HFFc6 (cell line): Measurements from ENCODE around the gene LZTS3. TPM values are rescaled to one million over a fixed set of nuclear protein-coding genes. Genes with fewer than 3 reads are reported as not detected.

Experiments used
- DNase-seq: peaks from one replicate; pipeline ENCODE4 v3.0.0-alpha.2; 2018
- H3K27ac Mint-ChIP-seq: 2 replicates; pipeline ENCODE4 v1.8.0; 2020; ENCODE audit warnings: mild to moderate bottlenecking, mixed read lengths
- H3K27me3 Mint-ChIP-seq: 2 replicates; pipeline ENCODE4 v1.8.0; 2021; ENCODE audit warnings: mild to moderate bottlenecking, moderate library complexity, mixed read lengths; ENCODE audit not compliant: insufficient read depth
- H3K36me3 Mint-ChIP-seq: 2 replicates; pipeline ENCODE4 v1.8.0; 2021; ENCODE audit warnings: low read depth, mixed read lengths
- H3K4me1 Mint-ChIP-seq: 2 replicates; pipeline ENCODE4 v1.8.0; 2020; ENCODE audit warnings: low read depth, mixed read lengths
- H3K4me3 Mint-ChIP-seq: 2 replicates; pipeline ENCODE4 v1.8.0; 2020; ENCODE audit warnings: mild to moderate bottlenecking, moderate library complexity, mixed read lengths
- H3K9me3 Mint-ChIP-seq: 2 replicates; pipeline ENCODE4 v1.8.0; 2020; ENCODE audit warnings: mild to moderate bottlenecking, mixed read lengths
- total RNA-seq, 6 experiments: library from RNA; stranded (reverse); fragmentation: NEBNext Ultra II Directional; extraction: Animal tissue kit (Norgen Biotek cat#: 25700); gene quantifications; 2 replicates in 1 of 6; 3 replicates in 5 of 6; pipeline ENCODE4 v1.2.3, GENCODE V29; 2021
- TF ChIP-seq, protein P1 (sequence below): fragments of 200-600 bp; sonication (generic); IDR thresholded peaks from 2 replicates; pipeline ENCODE4 v1.5.0; 2021; ENCODE audit warnings: antibody characterized with exemption, mild to moderate bottlenecking

The LZTS3 gene
- total RNA-seq, 6 experiments from 2014 or later: 2.7 to 6.1 (median 3.0) TPM

DNA sequence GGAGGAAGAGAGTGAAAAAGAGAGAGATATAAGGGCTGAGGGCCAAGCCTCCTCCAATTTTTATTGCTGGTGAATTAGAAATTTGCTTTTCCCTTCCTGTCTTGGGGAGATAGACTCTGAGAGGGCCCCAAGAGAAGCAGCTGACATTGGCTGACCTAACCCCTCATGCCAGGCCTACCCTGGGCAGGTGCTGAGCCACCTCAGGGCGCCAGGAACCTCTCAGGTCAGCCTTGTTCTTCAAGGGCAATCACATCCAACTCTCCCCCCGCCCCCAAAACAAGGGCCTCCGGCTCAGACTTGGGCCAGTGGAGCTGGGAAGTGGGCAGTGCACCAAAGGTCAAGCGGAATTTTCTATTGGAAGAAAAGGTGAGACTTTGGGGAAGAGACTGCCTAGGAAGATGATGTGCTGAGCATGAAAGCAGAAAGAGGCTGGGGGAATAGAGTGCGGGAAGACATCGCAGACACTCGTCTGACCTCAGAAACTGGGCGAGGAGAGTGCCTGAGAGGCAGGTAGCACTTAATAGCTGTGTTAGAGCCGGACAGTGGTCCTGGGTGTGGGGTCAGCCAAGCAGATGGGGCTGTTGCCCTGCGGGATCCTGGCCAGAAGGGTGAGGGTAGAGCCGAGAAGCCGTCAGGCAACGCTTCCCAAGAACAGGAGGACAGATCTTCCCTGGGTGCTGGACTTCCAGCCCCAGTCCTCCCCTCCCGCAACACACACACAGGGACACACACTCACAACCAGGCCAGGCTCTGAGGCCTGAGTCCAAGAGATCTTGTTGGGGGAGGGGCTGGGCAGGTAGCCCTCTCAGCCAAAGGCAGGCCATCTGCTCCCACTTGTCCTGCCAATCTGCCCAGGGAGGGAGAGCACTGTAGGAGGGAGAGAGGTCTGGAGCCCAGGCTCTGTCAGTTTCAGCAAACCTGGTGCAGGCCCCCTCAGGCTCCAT, 10.0 kb downstream of the LZTS3 start:
- Mint-ChIP-seq H3K27me3 (peaks cover 4% of the 10 kb centered on the region), H3K27ac (no peak overlapping the region), H3K9me3 (no peaks in the 10 kb centered on the region), H3K4me3 (no peak overlapping the region), H3K4me1 (no peaks in the 10 kb centered on the region; the same call in 1 of the 2 replicates), H3K36me3 (peaks cover 8% of the 10 kb centered on the region; the same call in 1 of the 2 replicates)
- TF ChIP-seq, protein P1, sequence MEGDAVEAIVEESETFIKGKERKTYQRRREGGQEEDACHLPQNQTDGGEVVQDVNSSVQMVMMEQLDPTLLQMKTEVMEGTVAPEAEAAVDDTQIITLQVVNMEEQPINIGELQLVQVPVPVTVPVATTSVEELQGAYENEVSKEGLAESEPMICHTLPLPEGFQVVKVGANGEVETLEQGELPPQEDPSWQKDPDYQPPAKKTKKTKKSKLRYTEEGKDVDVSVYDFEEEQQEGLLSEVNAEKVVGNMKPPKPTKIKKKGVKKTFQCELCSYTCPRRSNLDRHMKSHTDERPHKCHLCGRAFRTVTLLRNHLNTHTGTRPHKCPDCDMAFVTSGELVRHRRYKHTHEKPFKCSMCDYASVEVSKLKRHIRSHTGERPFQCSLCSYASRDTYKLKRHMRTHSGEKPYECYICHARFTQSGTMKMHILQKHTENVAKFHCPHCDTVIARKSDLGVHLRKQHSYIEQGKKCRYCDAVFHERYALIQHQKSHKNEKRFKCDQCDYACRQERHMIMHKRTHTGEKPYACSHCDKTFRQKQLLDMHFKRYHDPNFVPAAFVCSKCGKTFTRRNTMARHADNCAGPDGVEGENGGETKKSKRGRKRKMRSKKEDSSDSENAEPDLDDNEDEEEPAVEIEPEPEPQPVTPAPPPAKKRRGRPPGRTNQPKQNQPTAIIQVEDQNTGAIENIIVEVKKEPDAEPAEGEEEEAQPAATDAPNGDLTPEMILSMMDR: no peak
- no peak for DNase-seq

DNA sequence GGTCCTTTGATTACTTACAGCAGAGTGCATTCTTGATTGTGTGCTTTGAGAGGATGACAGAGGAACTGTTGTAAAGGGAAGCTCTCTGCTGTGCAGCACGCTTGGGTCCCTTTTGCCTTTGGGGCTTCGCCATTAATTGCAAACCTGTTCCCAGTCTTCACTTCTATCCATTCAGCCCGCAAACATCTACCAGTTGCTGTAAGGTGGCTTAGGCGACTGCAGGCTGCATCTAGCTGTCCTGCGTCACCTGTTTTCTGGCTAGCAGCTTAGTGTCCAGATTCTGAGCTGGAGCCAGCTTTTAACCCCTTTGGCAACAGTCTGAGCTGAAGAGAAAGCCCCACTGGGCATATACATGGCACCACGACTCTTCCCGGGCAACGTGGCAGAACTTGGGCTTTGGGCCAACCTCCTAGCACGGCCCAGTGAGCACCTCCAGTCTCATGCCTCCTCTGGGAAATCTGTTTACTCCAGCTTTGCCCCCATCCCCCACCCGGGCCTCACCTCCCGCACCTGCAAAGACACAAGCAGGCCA, 11.2 kb downstream of the LZTS3 start:
- H3K27ac Mint-ChIP-seq: no peak overlapping the region
- H3K4me3 Mint-ChIP-seq: no peak overlapping the region
- H3K27me3 Mint-ChIP-seq: peaks cover 4% of the 10 kb centered on the region
- H3K9me3 Mint-ChIP-seq: no peaks in the 10 kb centered on the region
- H3K36me3 Mint-ChIP-seq: peaks cover 12% of the 10 kb centered on the region; the same call in 1 of the 2 replicates
- no peak for DNase-seq
- TF ChIP-seq, protein P1: no peak
- peaks cover 11% of the 10 kb centered on the region for H3K4me1 Mint-ChIP-seq

DNA sequence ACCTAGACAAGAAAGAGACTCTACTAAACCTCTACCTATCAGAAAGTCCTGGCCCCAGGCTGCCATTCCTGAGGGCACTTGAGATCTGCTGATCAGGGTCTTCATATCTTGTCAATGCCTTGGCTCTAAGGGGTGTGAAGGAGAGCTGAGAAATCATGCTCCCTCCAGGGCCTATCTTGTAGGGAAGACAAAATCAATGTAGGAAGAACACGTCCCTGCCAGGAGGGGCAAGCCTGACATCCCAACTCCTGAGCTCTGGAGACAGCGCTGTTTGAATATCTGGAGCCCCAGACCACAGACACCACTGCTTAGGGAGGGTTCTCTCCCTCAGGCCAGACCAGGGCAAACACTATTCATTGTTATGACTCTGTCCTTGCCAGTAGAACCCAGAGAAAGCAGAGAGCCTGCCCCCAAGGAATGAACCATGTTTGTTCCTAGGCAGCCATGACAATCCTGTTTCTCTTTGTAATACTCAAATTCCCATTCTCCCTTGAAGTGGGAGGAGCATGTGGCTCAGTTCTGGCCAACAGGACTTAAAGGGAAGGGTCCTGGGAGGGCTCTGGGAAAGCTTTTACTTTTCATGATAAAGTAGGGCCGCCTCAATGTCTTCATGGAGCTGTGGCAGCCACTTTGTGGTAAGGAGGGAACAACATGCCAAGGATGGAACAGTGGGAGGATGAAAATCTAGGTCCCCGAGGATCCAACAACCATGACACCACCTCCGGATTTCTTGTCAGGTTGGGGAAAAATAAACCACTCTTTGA, 11.9 kb downstream of the LZTS3 start:
- Mint-ChIP-seq H3K4me3 (no peak overlapping the region), H3K27me3 (peaks cover 4% of the 10 kb centered on the region), H3K27ac (no peak overlapping the region), H3K36me3 (peaks cover 12% of the 10 kb centered on the region; the same call in 1 of the 2 replicates), H3K4me1 (peaks cover 17% of the 10 kb centered on the region), H3K9me3 (no peaks in the 10 kb centered on the region)
- DNase-seq: no peak
- TF ChIP-seq, protein P1: no peak

DNA sequence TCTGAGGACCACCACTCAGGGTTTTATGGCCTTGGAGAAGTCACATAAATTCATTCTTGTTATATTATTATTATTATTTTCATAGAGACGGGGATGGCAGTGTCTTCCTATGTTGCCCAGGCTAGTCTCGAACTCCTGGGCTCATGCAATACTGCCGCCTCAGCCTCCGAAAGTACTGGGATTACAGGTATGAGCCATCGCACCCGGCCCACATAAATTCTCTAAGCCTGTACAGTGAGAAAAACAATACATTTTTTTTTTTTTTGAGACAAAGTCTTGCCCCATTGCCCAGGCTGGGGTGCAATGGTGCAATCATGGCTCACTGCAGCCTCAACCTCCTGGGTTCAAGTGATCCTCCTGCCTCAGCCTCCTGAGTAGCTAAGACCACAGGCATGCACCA, 12.9 kb downstream of the LZTS3 start:
- no peak overlapping the region for H3K4me3 Mint-ChIP-seq
- DNase-seq: no peak

DNA sequence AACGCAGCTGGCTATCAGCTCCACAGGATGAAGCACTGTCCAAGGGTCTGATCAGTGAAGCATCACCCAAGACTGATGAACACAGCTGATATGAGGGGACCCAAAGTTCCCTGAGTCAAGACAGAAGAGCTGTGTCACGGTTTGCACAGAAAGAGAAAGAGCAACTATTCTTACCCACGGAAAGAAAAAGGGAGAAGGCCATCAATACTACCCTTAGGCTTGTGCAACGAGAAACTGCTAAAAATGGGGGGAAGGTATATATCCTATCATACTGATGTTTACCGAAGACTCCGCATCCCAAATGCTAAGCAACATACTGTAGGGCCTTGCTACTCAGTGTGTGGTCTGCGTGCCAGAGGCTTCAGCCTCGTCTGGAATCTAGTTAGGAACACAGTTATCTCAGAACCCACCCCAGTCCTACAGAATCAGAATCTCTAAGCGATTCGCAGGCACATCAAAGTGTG, 14.3 kb downstream of the LZTS3 start:
- peak overlapping the region; percentile 99 for H3K27ac Mint-ChIP-seq
- peaks cover 4% of the 10 kb centered on the region for H3K27me3 Mint-ChIP-seq
- TF ChIP-seq, protein P1: no peak
- no peaks in the 10 kb centered on the region for H3K9me3 Mint-ChIP-seq
- H3K4me3 Mint-ChIP-seq: peak overlapping the region; percentile 99
- DNase-seq: peak; percentile 24
- H3K4me1 Mint-ChIP-seq: peaks cover 20% of the 10 kb centered on the region
- H3K36me3 Mint-ChIP-seq: peaks cover 12% of the 10 kb centered on the region; the same call in 1 of the 2 replicates

More for the DNA sequence above, 12.9 kb downstream of the LZTS3 start:
- peaks cover 20% of the 10 kb centered on the region for H3K4me1 Mint-ChIP-seq
- no peaks in the 10 kb centered on the region for H3K9me3 Mint-ChIP-seq
- TF ChIP-seq, protein P1: no peak
- peaks cover 12% of the 10 kb centered on the region; the same call in 1 of the 2 replicates for H3K36me3 Mint-ChIP-seq
- H3K27ac Mint-ChIP-seq: no peak overlapping the region
- H3K27me3 Mint-ChIP-seq: peaks cover 4% of the 10 kb centered on the region
